Measurements from ENCODE around the gene KASH5.
"Not testable (repeated sequence)": the region's sequence is repeated elsewhere in the genome, so short reads cannot be mapped to it uniquely, and the experiment has no call there.

KASH5 gene

DNA sequence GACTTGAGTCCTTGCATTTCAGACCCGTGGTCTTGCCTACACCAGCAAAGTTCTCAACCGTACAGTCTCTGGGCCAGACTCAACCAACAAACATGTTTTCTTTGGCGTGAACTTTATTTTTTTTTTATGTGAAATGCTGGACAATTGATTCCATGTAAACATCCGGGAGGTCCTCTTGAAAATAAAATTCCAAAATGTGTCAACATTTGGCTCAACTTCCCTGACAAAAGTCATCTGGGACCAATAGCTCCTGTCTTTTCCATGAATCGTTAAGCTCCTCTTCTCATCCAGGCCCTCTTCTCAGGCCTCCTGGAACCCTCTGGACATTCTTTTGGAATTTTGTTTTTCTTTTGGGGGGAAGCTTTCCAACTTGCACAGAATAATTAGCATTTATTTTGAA is 67.7 kb downstream of the KASH5 start:
- DNase-seq (ENCODE audit: low read depth) = no peak

DNA sequence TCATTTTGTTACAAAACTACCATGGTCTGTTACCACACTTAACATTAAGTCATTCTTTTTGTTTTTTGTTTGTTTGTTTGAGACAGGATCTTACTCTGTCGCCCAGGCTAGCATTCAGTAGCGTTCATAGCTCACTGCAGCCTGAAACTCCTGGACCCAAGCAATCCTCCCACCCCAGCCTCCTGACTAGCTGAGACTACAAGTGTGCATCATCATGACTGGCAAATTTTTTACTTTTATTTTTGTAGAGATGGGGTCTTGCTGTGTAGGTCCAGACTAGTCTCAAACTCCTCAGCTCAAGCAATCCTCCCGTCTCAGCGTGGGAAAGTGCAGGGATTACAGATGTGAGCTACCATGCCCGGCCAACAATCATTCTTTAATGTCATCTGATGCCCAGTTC is 68.3 kb downstream of the KASH5 start:
- no peak for DNase-seq (ENCODE audit: low read depth)

DNA sequence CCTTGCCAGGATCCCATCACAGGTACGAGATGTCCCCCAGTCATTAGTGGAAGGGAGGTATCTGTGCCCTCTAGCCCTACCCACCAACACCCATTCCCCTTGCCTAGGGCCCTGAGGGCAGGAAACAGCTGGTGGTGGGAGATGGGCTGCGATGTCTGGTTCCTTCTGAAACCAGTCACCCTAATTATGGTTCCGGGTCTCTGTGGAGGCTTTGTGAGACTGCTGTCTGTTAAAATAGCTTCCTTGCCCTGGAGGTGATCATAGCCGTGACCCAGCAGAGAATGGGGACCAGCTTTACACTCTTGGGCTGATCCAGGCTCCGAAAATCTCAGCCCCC is 70.5 kb downstream of the KASH5 start:
- DNase-seq (ENCODE audit: low read depth) = no peak

DNA sequence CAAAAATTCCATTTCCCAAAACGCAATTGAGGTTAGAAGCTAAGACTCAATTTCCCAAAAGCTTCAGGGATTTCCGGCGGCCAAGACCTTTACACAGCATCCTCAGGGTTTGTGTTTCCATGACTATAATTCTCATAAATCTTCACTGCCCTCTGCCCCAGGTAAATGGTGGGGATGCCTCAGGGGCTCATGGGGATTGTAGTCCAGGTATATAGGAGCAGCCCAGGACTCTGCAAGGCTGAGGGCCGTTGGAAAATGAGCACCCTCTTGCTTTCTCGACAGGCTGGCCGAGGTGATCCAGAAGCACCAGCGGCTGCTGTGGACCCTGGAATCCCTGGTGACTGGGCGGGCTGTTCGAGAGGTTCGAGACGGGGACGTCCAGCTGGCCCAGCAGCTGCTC is 71.3 kb downstream of the KASH5 start:
- DNase-seq (ENCODE audit: low read depth) = no peak

DNA sequence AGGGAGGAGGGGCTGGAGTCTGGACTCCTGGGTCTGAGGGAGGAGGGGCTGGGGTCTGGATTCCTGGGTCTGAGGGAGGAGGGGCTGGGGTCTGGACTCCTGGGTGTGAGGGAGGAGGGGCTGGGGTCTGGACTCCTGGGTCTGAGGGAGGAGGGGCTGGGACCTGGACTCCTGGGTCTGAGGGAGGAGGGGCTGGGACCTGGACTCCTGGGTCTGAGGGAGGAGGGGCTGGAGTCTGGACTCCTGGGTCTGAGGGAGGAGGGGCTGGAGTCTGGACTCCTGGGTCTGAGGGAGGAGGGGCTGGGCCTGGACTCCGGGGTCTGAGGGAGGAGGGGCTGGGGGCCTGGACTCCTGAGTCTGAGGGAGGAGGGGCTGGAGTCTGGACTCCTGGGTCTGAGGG is 73.1 kb downstream of the KASH5 start:
- not testable (repeated sequence) for DNase-seq (ENCODE audit: low read depth)

DNA sequence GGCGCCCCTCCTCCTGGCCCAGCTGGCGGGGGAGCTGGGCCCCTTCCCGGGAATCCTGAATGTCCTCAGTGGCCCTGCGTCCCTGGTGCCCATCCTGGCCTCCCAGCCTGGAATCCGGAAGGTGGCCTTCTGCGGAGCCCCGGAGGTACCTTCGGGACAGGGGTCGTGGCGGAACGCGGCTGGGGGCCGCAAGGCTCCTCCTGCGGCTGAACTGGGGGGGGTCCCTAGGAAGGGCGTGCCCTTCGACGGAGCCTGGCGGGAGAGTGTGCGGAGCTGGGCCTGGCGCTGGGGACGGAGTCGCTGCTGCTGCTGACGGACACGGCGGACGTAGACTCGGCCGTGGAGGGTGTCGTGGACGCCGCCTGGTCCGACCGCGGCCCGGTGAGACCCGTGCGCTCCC is 73.6 kb downstream of the KASH5 start:
- DNase-seq (ENCODE audit: low read depth) = no peak

DNA sequence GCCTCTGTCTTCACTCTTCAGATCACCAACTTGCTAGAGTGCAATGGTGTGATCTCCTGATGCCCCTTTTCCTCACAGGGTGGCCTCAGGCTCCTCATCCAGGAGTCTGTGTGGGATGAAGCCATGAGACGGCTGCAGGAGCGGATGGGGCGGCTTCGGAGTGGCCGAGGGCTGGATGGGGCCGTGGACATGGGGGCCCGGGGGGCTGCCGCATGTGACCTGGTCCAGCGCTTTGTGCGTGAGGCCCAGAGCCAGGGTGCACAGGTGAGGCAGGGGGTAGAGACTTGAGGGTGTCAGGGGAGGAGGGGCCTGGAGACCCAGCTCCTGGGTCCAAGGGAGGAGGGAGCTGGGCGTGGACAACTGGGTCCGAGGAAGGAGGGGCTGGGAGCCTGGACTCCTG is 74.4 kb downstream of the KASH5 start:
- no peak for DNase-seq (ENCODE audit: low read depth)

DNA sequence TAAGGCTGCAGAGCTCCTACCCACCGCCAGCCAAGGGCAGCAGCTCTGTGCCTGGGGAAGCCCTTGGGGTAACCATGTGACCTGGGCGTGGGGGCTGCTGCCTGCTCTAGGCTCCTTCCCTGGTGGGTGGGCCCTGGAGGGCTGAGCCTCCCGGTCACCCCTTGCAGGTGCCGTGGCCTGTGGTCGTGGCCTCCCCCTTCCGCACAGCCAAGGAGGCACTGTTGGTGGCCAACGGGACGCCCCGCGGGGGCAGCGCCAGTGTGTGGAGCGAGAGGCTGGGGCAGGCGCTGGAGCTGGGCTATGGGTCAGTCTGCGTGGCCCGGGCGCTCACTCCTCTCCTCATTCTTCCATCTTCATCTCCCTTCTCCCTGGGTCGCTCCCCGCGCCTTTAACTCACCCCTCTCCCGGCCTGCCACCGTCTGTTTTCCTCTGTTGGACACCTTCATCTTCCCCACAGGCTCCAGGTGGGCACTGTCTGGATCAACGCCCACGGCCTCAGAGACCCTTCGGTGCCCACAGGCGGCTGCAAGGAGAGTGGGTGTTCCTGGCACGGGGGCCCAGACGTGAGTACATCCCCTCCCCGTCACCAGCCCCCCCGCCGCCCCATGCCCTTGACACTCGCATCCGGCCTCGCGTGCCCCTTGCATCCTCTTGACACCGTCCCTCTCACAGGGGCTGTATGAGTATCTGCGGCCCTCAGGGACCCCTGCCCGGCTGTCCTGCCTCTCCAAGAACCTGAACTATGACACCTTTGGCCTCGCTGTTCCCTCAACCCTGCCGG is 76.1 kb downstream of the KASH5 start:
- DNase-seq (ENCODE audit: low read depth) = no peak

DNA sequence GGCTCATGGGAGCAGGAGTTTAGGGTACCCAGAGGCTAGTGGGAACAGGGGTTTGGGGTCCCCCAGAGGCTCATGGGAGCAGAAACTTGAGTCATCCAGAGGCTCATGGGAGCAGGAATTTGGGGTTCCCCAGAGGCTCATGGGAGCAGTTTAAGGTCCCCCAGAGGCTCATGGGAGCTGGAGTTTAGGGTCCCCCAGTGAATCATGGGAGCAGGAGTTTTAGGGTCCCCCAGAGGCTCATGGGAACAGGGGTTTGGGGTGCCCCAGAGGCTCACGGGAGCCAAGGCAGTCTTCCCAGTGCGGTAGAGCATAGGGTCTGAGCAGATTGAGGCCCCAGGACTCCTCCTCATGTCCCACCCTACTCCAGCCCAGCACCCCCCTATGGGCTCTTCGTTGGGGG is 77.3 kb downstream of the KASH5 start:
- no peak for DNase-seq (ENCODE audit: low read depth)
